Keratinocyte (primary cell): Measurements from ENCODE around the gene PLPPR2. TPM values are rescaled to one million over a fixed set of nuclear protein-coding genes. Genes with fewer than 3 reads are reported as not detected.
A peak's percentile ranks its signal among the peaks of the same experiment; 100 is the strongest.

ENCODE experiments used
- DNase-seq: peaks from one replicate; pipeline ENCODE4 v3.0.0-alpha.2; 2011; ENCODE audit warnings: low read depth, missing footprints, low spot score
- FAIRE-seq: peaks from 2 replicates; lab custom pipeline; 2011; peaks lifted over from hg19 to GRCh38; lab: Jason Lieb, UNC
- H2AFZ ChIP-seq: 2 replicates; pipeline ENCODE4 v1.6.0; 2012; ENCODE audit warnings: low read length, control low read depth, inconsistent platforms; ENCODE audit not compliant: control insufficient read depth
- H3K27ac ChIP-seq: 2 replicates; pipeline ENCODE4 v1.5.1; 2011; ENCODE audit warnings: low read length; ENCODE audit not compliant: control insufficient read depth, insufficient read depth
- H3K27me3 ChIP-seq: 3 replicates; pipeline ENCODE4 v1.6.0; 2011; ENCODE audit warnings: low read length; ENCODE audit not compliant: control insufficient read depth, insufficient read depth; ENCODE audit errors: extremely low read depth
- H3K36me3 ChIP-seq, 2 experiments: 2 replicates in 1 of 2; 3 replicates in 1 of 2; pipeline ENCODE4 v1.5.1; 2011; ENCODE audit warnings: low read length in 2 of 2, mild to moderate bottlenecking in 1 of 2; ENCODE audit not compliant: control insufficient read depth in 2 of 2, insufficient read depth in 2 of 2; ENCODE audit errors: extremely low read depth in 1 of 2
- H3K4me1 ChIP-seq: 3 replicates; pipeline ENCODE4 v1.5.1; 2011; ENCODE audit warnings: low read length; ENCODE audit not compliant: control insufficient read depth, insufficient read depth; ENCODE audit errors: extremely low read depth
- H3K4me2 ChIP-seq: 3 replicates; pipeline ENCODE4 v1.6.0; 2011; ENCODE audit warnings: low read depth, low read length; ENCODE audit not compliant: control insufficient read depth, insufficient read depth; ENCODE audit errors: extremely low read depth
- H3K4me3 ChIP-seq, 3 experiments: fragments of 200-600 bp in 1 of 3; sonication (generic) in 1 of 3; 2 replicates in 2 of 3; 3 replicates in 1 of 3; pipeline ENCODE4 v1.5.1; 2011 to 2016; ENCODE audit warnings: low read length in 3 of 3, mild to moderate bottlenecking in 3 of 3, control low read depth in 2 of 3, inconsistent platforms in 1 of 3, low read depth in 1 of 3, mixed read lengths in 1 of 3, mixed run types in 1 of 3, moderate library complexity in 1 of 3; ENCODE audit not compliant: control insufficient read depth in 2 of 3, insufficient read depth in 2 of 3; ENCODE audit errors: extremely low read depth in 1 of 3
- H3K79me2 ChIP-seq: 2 replicates; pipeline ENCODE4 v1.6.0; 2012; ENCODE audit warnings: low read length; ENCODE audit not compliant: control insufficient read depth, insufficient read depth
- H3K9ac ChIP-seq: 3 replicates; pipeline ENCODE4 v1.6.0; 2011; ENCODE audit warnings: low read length; ENCODE audit not compliant: control insufficient read depth, insufficient read depth; ENCODE audit errors: extremely low read depth
- H3K9me1 ChIP-seq: 3 replicates; pipeline ENCODE4 v1.6.0; 2011; ENCODE audit warnings: low read length; ENCODE audit not compliant: control insufficient read depth, insufficient read depth; ENCODE audit errors: extremely low read depth
- H3K9me3 ChIP-seq: 2 replicates; pipeline ENCODE4 v1.5.1; 2012; ENCODE audit warnings: low read depth, low read length; ENCODE audit not compliant: control insufficient read depth
- H4K20me1 ChIP-seq: 3 replicates; pipeline ENCODE4 v1.6.0; 2011; ENCODE audit warnings: low read length; ENCODE audit not compliant: control insufficient read depth, insufficient read depth; ENCODE audit errors: extremely low read depth
- CTCF ChIP-seq, 3 experiments: IDR thresholded peaks in 1 of 3; conservative IDR thresholded peaks in 1 of 3; optimal IDR thresholded peaks in 1 of 3; 2 replicates in 2 of 3; 3 replicates in 1 of 3; pipeline versions ENCODE3 to v1.5.1; 2011; ENCODE audit warnings: low read length in 3 of 3, mild to moderate bottlenecking in 3 of 3, moderate library complexity in 2 of 3, control low read depth in 1 of 3, inconsistent platforms in 1 of 3; ENCODE audit not compliant: insufficient read depth in 2 of 3; ENCODE audit errors: extremely low read depth in 1 of 3
- EZH2 ChIP-seq: IDR thresholded peaks from one replicate; pipeline ENCODE4 v1.6.1; 2012; ENCODE audit warnings: inconsistent platforms, mild to moderate bottlenecking, low read length, moderate library complexity
- dilution Hi-C: fragments of 300-500 bp; cut with MboI; formaldehyde crosslinking; loops from one replicate; pipeline ENCODE4 v1.7.0; 2020; ENCODE audit warnings: low sequenced_read_pairs; ENCODE audit not compliant: extremely low pct_ligation_motif_present
- polyA plus RNA-seq, 5 experiments: library from polyadenylated mRNA; depleted of rRNA in 3 of 5; stranded (reverse) in 3 of 5; stranded (forward) in 1 of 5; unstranded in 1 of 5; fragments of >200 nt; gene quantifications; 1 replicate in 1 of 5; 2 replicates in 3 of 5; 3 replicates in 1 of 5; pipeline versions ENCODE4 v1.2.1 to v1.2.3, GENCODE V29; 2011 to 2012; ENCODE audit warnings: missing spikeins in 2 of 5, low read depth in 1 of 5, low replicate concordance in 1 of 5

Gene PLPPR2
- polyA plus RNA-seq, 1 donor (not counting 4 experiments of a cell fraction or from before 2014, with no cell fraction given): 3.5 TPM

- peak within 1 kb of the TSS; percentile 66 to 91 (median 84) for H3K4me3 ChIP-seq
- peak within 1 kb of the TSS; percentile 93 for H3K9ac ChIP-seq
- H3K9me1 ChIP-seq: peaks cover 4% of the 10 kb centered on the region
- H2AFZ ChIP-seq: peak within 1 kb of the TSS; percentile 95
- H3K9me3 ChIP-seq: no peaks in the 10 kb centered on the region
- H3K27ac ChIP-seq: peak within 1 kb of the TSS; percentile 95
- TF ChIP-seq EZH2 (no peak), CTCF (optimal IDR thresholded peaks at IDR 0.05 in 1 of 3, IDR thresholded peaks at IDR 0.05 in 1 of 3, conservative IDR thresholded peaks at IDR 0.05 in 1 of 3; ENCODE audit: extremely low read depth in 1 of 3, insufficient read depth in 2 of 3, low read length in 3 of 3) (peak in 1 of 3 experiments; percentile 24)
- dilution Hi-C loops: no loop called here
- FAIRE-seq (peak; percentile 92), DNase-seq (peak; percentile 98)
- no peaks in the 10 kb centered on the region for H3K79me2 ChIP-seq
- peaks cover 23% of the 10 kb centered on the region for H3K4me1 ChIP-seq
- H3K27me3 ChIP-seq: no peaks in the 10 kb centered on the region
- peaks cover 3 to 6% of the 10 kb centered on the region in 2 experiments for H3K36me3 ChIP-seq
- H3K4me2 ChIP-seq: peak within 1 kb of the TSS; percentile 60
- H4K20me1 ChIP-seq: no peaks in the 10 kb centered on the region
Observed at GRCh38 chr19:11346104-11346940, 8.9 kb upstream of the PLPPR2 start, which contains the start of the genes CCDC159 and TMEM205. Gene CCDC159, plus strand, starts transcription at chr19:11346519. Its CDS starts 88 bp downstream, at chr19:11346607. Gene TMEM205, minus strand, starts transcription at chr19:11346268. Its CDS starts 649 bp downstream, at chr19:11345619.

GRCh38 chr19:11347546-11348039 is 7.6 kb upstream of the PLPPR2 start:
- H3K9me1 ChIP-seq: peaks cover 4% of the 10 kb centered on the region
- H2AFZ ChIP-seq: no peak overlapping the region
- peaks cover 23% of the 10 kb centered on the region for H3K4me1 ChIP-seq
- FAIRE-seq (no peak), DNase-seq (no peak)
- H3K79me2 ChIP-seq: no peaks in the 10 kb centered on the region
- no peak overlapping the region for H3K9ac ChIP-seq
- peaks cover 0 to under 1% of the 10 kb centered on the region in 2 experiments for H3K36me3 ChIP-seq
- H3K4me2 ChIP-seq: no peak overlapping the region
- no peaks in the 10 kb centered on the region for H3K27me3 ChIP-seq
- no peaks in the 10 kb centered on the region for H4K20me1 ChIP-seq
- dilution Hi-C loops: no loop called here
- no peak overlapping the region for H3K4me3 ChIP-seq
- H3K9me3 ChIP-seq: no peaks in the 10 kb centered on the region
- TF ChIP-seq EZH2: no peak
- no peak for TF ChIP-seq CTCF (optimal IDR thresholded peaks at IDR 0.05 in 1 of 3, IDR thresholded peaks at IDR 0.05 in 1 of 3, conservative IDR thresholded peaks at IDR 0.05 in 1 of 3; ENCODE audit: extremely low read depth in 1 of 3, insufficient read depth in 2 of 3, low read length in 3 of 3)
- H3K27ac ChIP-seq: no peak overlapping the region
